ENCODE measurements around the gene CITED4. TPM values are rescaled to one million over a fixed set of nuclear protein-coding genes. Genes with fewer than 3 reads are reported as not detected.

The CITED4 gene
- total RNA-seq, 1 experiment from 2014 or later: 9.5 TPM

- H3K4me3 Mint-ChIP-seq: no peak overlapping the region
- Histone ChIP-seq H3K4ac (ENCODE audit: low read depth, low read length) (no peak overlapping the region), H3K4me1 (ENCODE audit: insufficient read depth, low read length) (no peaks in the 10 kb centered on the region), H2BK120ac (ENCODE audit: low read depth, low read length, poor library complexity, severe bottlenecking) (no peak overlapping the region), H3K56ac (ENCODE audit: insufficient read length, low read depth, low read length) (no peak overlapping the region), H4K5ac (ENCODE audit: insufficient read length, low read depth, low read length) (no peak overlapping the region), H3K79me2 (ENCODE audit: insufficient read depth, low read length) (no peaks in the 10 kb centered on the region), H2AK5ac (ENCODE audit: insufficient read length, low read length) (no peak overlapping the region), H3T11ph (ENCODE audit: low read length) (no peak overlapping the region), H3K9ac (ENCODE audit: extremely low read depth, insufficient read length, low read length) (no peak overlapping the region), H4K8ac (replicated peaks; ENCODE audit: insufficient read length, low read depth, low read length) (no peak overlapping the region), H2BK12ac (ENCODE audit: insufficient read length, low read depth, low read length) (no peak overlapping the region), H3K23ac (ENCODE audit: insufficient read length, low read depth, low read length) (no peak overlapping the region), H2AFZ (ENCODE audit: low read length) (no peak overlapping the region), H3K27ac (ENCODE audit: insufficient read length, low read depth, low read length) (no peak overlapping the region), H4K20me1 (ENCODE audit: control insufficient read depth, insufficient read depth, insufficient read length) (no peaks in the 10 kb centered on the region), H2BK15ac (ENCODE audit: low read depth, low read length) (no peak overlapping the region), H3K14ac (ENCODE audit: insufficient read depth, low read length) (no peak overlapping the region), H3K79me1 (ENCODE audit: insufficient read depth, low read depth, low read length, poor library complexity, severe bottlenecking) (no peaks in the 10 kb centered on the region), H3K23me2 (ENCODE audit: insufficient read length, low read depth, low read length, poor library complexity, severe bottlenecking) (no peaks in the 10 kb centered on the region), H3K27me3 (ENCODE audit: insufficient read depth, low read length) (no peaks in the 10 kb centered on the region), H2BK5ac (ENCODE audit: insufficient read length, low read length) (no peak overlapping the region), H3K9me3 (ENCODE audit: control insufficient read depth, low read depth, low read length) (no peaks in the 10 kb centered on the region), H3K4me2 (ENCODE audit: insufficient read depth, insufficient read length, low read length) (no peak overlapping the region), H4K91ac (ENCODE audit: insufficient read length, low read depth, low read length) (no peak overlapping the region), H3K18ac (ENCODE audit: insufficient read length, low read depth, low read length) (no peak overlapping the region), H2BK20ac (ENCODE audit: low read depth, low read length, poor library complexity, severe bottlenecking) (no peak overlapping the region)
- no peaks in the 10 kb centered on the region for H3K27me3 Mint-ChIP-seq (ENCODE audit: low read depth)
- no CpG with 5 or more reads among the region's 4 CpGs for WGBS (ENCODE audit: extremely low coverage, insufficient read length, low lambda C conversion rate)
- DNase-seq: no peak
- H3K27ac Mint-ChIP-seq: no peak overlapping the region
- H3K36me3 Mint-ChIP-seq (ENCODE audit: insufficient read depth in 1 of 3, low read depth in 3 of 3): no peaks in the 10 kb centered on the region
- H3K4me1 Mint-ChIP-seq: peaks cover 0 to under 1% of the 10 kb centered on the region in 2 experiments; a peak in 1 of 4 replicates
- TF ChIP-seq, protein P1, sequence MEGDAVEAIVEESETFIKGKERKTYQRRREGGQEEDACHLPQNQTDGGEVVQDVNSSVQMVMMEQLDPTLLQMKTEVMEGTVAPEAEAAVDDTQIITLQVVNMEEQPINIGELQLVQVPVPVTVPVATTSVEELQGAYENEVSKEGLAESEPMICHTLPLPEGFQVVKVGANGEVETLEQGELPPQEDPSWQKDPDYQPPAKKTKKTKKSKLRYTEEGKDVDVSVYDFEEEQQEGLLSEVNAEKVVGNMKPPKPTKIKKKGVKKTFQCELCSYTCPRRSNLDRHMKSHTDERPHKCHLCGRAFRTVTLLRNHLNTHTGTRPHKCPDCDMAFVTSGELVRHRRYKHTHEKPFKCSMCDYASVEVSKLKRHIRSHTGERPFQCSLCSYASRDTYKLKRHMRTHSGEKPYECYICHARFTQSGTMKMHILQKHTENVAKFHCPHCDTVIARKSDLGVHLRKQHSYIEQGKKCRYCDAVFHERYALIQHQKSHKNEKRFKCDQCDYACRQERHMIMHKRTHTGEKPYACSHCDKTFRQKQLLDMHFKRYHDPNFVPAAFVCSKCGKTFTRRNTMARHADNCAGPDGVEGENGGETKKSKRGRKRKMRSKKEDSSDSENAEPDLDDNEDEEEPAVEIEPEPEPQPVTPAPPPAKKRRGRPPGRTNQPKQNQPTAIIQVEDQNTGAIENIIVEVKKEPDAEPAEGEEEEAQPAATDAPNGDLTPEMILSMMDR (conservative IDR thresholded peaks at IDR 0.05): no peak
- H3K9me3 Mint-ChIP-seq: no peaks in the 10 kb centered on the region; a peak in 1 of 5 replicates
Measured at GRCh38 chr1:40905061-40905460, 42.9 kb upstream of the CITED4 start.

Data from H9 (cell line).